Aorta (tissue), 5 donors: ENCODE measurements around the gene EEFSEC. TPM values are rescaled to one million over a fixed set of nuclear protein-coding genes. Genes with fewer than 3 reads are reported as not detected.

Experiments
- ATAC-seq: fragments of 200-7000 bp; cut with Tn5 transposase; one replicate; pipeline ENCODE4 v1.9.1; 2022; ENCODE audit warnings: moderate library complexity; ENCODE audit not compliant: low FRiP score
- DNase-seq, 2 donors: peaks; one replicate each; pipeline ENCODE4 v3.0.0-alpha.2; 2020
- H3K27ac ChIP-seq, 2 donors: one replicate each; pipeline ENCODE4 v1.5.1; 2013; ENCODE audit warnings: low read length in 2 of 2, mild to moderate bottlenecking in 2 of 2, moderate library complexity in 2 of 2, control low read depth in 1 of 2, inconsistent platforms in 1 of 2, low read depth in 1 of 2
- H3K27me3 ChIP-seq, 2 donors: one replicate each; pipeline ENCODE4 v1.6.1; 2013; ENCODE audit warnings: control low read depth in 1 of 2, low read length in 1 of 2, mild to moderate bottlenecking in 1 of 2, moderate library complexity in 1 of 2; ENCODE audit not compliant: insufficient read depth in 2 of 2, control insufficient read depth in 1 of 2
- H3K36me3 ChIP-seq, 2 donors: one replicate each; pipeline ENCODE4 v1.6.1; 2013; ENCODE audit warnings: control low read depth in 1 of 2, low read length in 1 of 2, mild to moderate bottlenecking in 1 of 2; ENCODE audit not compliant: insufficient read depth in 2 of 2, control insufficient read depth in 1 of 2
- H3K4me1 ChIP-seq, 2 donors: one replicate each; pipeline ENCODE4 v1.6.1; 2013; ENCODE audit warnings: low read length in 2 of 2, control low read depth in 1 of 2, mild to moderate bottlenecking in 1 of 2, moderate library complexity in 1 of 2; ENCODE audit not compliant: insufficient read depth in 2 of 2, control insufficient read depth in 1 of 2
- H3K4me3 ChIP-seq, 2 donors: one replicate each; pipeline ENCODE4 v1.5.1; 2013; ENCODE audit warnings: low read length in 2 of 2, control low read depth in 1 of 2, mild to moderate bottlenecking in 1 of 2
- H3K9me3 ChIP-seq: one replicate; pipeline ENCODE4 v1.6.1; 2013; ENCODE audit warnings: mild to moderate bottlenecking, low read length; ENCODE audit not compliant: control insufficient read depth
- WGBS, 2 donors: extraction: QIAGEN DNeasy Blood & Tissue Kit; methylation state at CpG; one replicate each; pipeline ENCODE4 v1.1.7; 2013; 5-methylcytosine and 5-hydroxymethylcytosine counted together
- intact Hi-C, 2 donors: fragments of 100-400 bp; cut with DNase I; formaldehyde crosslinking; loops; one replicate each; pipeline versions ENCODE4 v1.14.2 to v1.15.0; 2022
- polyA plus RNA-seq, 2 donors: library from polyadenylated mRNA; stranded (reverse); fragments of 200-250 nt; gene quantifications; one replicate each; pipeline ENCODE4 v1.2.3, GENCODE V29; 2013
- total RNA-seq, 2 donors: library from RNA; stranded (reverse); fragmentation: NEBNext Ultra II Directional; extraction: Animal tissue kit (Norgen Biotek cat#: 25700); gene quantifications; one replicate each; pipeline ENCODE4 v1.2.1, GENCODE V29; 2021
- donor health status: healthy with polysubstance abuse.
- donor health status: Bipolar disorder and iron deficiency.
- donor health status: DM: no; HTN: no; CAD: no.
- donor health status: DM: no; HTN: no; CAD: no.
- donor health status: DM: yes; HTN: yes; CAD: no.

EEFSEC gene
- total and polyA plus RNA-seq, 4 donors = 3.5 to 18.8 (median 11.6) TPM

DNA sequence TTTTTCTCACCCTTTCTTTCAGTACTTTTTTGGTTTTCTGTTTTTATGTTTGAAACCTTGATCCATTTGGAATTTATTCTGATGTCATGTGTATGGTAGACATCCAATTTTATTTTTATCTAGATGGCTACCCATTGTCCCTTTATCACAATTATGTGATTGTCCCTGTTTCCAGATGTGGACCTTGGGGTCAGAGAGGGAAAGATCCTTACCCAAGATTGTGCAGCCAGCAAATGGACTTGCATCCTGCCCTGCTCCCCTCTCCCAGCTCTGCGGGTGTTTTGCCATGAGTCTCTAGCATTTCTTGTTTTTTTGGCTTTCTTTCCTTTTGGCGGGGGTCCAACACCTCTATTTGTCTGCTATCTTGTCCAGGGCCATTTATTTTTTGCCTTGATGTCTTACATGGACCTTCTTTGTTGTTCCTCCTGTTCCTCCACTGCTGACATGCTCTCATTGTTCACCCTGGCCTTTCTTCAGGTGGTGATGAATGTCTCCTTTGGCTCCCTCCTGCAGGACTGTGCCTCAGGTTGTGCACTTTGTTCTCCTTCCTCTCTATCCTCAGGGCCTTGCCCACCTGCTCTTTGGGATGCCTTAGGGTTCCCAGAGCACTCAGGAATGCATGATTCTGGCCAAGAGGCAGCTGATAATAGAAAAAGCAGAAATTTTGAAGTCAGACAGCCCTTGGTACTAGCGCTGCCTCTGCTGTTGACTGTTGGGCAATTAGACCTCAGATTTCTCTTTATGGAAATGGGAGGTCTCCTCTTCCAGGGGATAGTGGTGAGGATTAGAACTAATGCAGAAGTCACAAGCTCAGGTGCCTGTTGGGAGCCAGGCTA, 84.3 kb downstream of the EEFSEC start:
- no peaks in the 10 kb centered on the region for H3K27me3 ChIP-seq
- no peaks in the 10 kb centered on the region for H3K36me3 ChIP-seq
- ATAC-seq = no peak
- DNase-seq = no peak
- no peak overlapping the region for H3K27ac ChIP-seq
- H3K9me3 ChIP-seq = no peaks in the 10 kb centered on the region
- intact Hi-C loops = no loop called here
- WGBS, 2 donors = 60% methylated on average over 3 of the region's 3 CpGs
- H3K4me3 ChIP-seq = no peak overlapping the region
- no peaks in the 10 kb centered on the region for H3K4me1 ChIP-seq

DNA sequence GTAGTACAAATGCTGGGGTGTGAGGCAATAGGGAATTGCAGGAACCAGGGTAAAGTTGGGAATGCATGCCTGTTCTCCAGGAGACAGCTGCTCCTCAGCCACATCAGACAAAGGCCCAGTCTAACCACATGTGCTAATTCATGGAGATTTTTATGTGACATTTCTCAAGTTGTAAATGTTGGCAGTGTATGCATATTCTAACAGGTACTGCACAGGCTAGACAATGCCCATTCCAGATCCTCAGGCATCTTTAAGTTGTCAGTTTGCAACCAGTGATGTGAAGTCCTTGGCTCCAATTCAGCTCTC, 84.9 kb downstream of the EEFSEC start:
- no peak for ATAC-seq
- no peaks in the 10 kb centered on the region for H3K27me3 ChIP-seq
- H3K27ac ChIP-seq = no peak overlapping the region
- H3K36me3 ChIP-seq = no peaks in the 10 kb centered on the region
- H3K4me3 ChIP-seq = no peak overlapping the region
- intact Hi-C loops = no loop called here
- no peak for DNase-seq
- no peaks in the 10 kb centered on the region for H3K4me1 ChIP-seq
- no peaks in the 10 kb centered on the region for H3K9me3 ChIP-seq

GRCh38 chr3:128239304-128239703, 86.0 kb downstream of the EEFSEC start:
- no peak overlapping the region for H3K27ac ChIP-seq
- intact Hi-C loops = no loop called here
- WGBS, 2 donors = 94 to 95% methylated on average over 3 of the region's 3 CpGs
- no peaks in the 10 kb centered on the region for H3K27me3 ChIP-seq
- no peaks in the 10 kb centered on the region for H3K36me3 ChIP-seq
- H3K4me1 ChIP-seq = no peaks in the 10 kb centered on the region
- no peak overlapping the region for H3K4me3 ChIP-seq
- no peak for DNase-seq
- ATAC-seq = no peak
- H3K9me3 ChIP-seq = no peaks in the 10 kb centered on the region

GRCh38 chr3:128240232-128240631, 87.0 kb downstream of the EEFSEC start:
- DNase-seq = no peak
- intact Hi-C loops = no loop called here
- H3K27ac ChIP-seq = no peak overlapping the region
- ATAC-seq = no peak
- H3K4me1 ChIP-seq = no peaks in the 10 kb centered on the region
- no peak overlapping the region for H3K4me3 ChIP-seq
- no peaks in the 10 kb centered on the region for H3K36me3 ChIP-seq
- WGBS, 2 donors = 95 to 97% methylated on average over 1 of the region's 1 CpG
- no peaks in the 10 kb centered on the region for H3K27me3 ChIP-seq
- H3K9me3 ChIP-seq = no peaks in the 10 kb centered on the region

GRCh38 chr3:128241741-128242140, 88.5 kb downstream of the EEFSEC start:
- H3K9me3 ChIP-seq = no peaks in the 10 kb centered on the region
- H3K27me3 ChIP-seq = no peaks in the 10 kb centered on the region
- H3K4me1 ChIP-seq = no peaks in the 10 kb centered on the region
- WGBS, 2 donors = 97 to 98% methylated on average over 5 of the region's 5 CpGs
- intact Hi-C loops = no loop called here
- H3K36me3 ChIP-seq = peaks cover 0 to 3% of the 10 kb centered on the region in 2 donors
- no peak overlapping the region for H3K4me3 ChIP-seq
- no peak for DNase-seq
- ATAC-seq = no peak
- H3K27ac ChIP-seq = no peak overlapping the region

DNA sequence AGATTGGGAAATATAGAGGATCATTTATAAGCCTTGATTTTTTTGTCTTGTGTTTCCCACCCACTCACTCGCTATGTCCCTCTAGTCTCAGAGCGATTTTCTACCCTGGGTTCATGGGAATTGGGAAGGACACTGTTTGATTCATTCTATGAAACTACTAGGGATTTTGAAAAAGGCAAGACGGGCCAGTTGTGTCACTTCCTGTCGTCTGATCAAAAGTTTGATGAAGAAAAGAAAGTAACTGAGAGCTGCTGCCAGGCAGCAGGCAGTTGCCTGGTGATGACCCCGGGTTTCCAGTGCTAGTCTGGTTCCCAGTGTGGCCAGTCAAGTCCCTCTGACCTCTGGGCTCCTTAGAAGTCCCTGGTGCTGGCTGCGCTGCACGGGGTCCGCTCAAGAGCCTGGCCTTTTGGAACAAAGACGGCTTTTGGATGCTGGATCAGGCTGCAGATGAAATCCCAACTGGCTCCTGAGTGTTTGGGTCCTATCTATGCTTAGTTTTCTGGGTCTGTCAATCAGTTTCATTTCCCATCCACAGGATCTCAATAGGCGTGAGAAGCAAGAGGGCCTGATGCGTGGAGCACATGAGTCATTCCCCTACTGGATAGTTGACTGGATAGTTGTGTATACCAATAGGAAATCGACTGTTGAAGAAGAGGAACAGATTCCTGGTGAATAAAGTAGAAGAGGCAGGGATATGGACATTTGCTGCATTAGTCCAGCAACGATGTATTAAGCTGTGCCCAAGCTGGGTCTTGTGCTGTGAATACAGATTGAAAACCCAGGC, 89.7 kb downstream of the EEFSEC start:
- no peaks in the 10 kb centered on the region for H3K4me1 ChIP-seq
- ATAC-seq = no peak

DNA sequence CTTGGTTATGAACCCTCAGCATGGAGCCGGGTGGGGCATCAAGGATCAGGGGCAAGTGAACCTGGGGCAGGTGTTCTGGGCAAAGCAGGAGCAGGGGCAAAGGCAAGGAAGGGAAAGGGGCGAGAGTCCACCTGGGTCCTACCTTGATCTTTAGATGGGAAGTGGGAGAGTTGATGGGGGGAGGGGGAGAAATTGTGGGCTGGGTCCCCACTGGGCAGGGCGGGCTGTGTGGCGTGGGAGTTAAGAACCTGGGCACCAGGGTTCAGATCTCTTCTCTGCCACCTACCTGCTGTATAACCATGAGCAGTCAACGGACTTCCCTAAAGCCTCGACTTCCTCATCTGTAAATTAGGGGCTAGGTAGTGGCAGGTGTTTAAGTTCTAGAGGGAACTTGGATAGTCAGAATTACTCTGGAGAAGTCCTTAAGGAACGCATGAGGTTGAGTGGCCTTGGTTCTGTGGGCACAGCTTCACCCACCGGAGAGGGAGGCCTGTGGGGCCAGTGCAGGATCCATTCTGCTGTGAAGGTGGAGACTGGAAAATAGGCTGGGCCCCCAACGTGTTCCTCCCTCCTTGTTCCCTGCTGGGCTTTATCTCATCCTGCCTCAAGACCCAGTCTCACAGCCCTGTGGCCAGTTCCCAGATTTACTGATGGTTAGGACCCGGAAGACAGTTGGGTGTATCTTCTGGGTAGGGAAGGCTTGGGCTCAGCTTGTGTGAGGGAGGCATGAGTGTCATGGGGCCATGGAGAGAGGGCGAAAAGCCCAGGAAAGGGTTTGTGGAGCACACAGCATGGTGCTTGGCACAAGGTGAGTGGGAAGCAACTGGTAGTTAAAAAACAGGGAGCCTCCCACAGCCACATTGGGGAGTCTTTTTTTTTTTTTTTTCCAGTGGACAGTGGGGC, 90.6 kb downstream of the EEFSEC start:
- Histone ChIP-seq H3K36me3 (peaks cover 0 to 3% of the 10 kb centered on the region in 2 donors), H3K4me1 (no peaks in the 10 kb centered on the region), H3K9me3 (no peaks in the 10 kb centered on the region), H3K27me3 (no peaks in the 10 kb centered on the region), H3K4me3 (no peak overlapping the region), H3K27ac (no peak overlapping the region)
- 78 to 96% methylated on average over 11 of the region's 11 CpGs for WGBS, 2 donors
- ATAC-seq (no peak), DNase-seq (no peak)
- intact Hi-C loops = no loop called here

More for the DNA sequence above, 89.7 kb downstream of the EEFSEC start:
- no peak overlapping the region for H3K27ac ChIP-seq
- WGBS, 2 donors = 88 to 92% methylated on average over 13 of the region's 13 CpGs
- intact Hi-C loops = no loop called here
- DNase-seq = no peak
- H3K27me3 ChIP-seq = no peaks in the 10 kb centered on the region
- H3K36me3 ChIP-seq = peaks cover 0 to 3% of the 10 kb centered on the region in 2 donors
- H3K4me3 ChIP-seq = no peak overlapping the region
- no peaks in the 10 kb centered on the region for H3K9me3 ChIP-seq

DNA sequence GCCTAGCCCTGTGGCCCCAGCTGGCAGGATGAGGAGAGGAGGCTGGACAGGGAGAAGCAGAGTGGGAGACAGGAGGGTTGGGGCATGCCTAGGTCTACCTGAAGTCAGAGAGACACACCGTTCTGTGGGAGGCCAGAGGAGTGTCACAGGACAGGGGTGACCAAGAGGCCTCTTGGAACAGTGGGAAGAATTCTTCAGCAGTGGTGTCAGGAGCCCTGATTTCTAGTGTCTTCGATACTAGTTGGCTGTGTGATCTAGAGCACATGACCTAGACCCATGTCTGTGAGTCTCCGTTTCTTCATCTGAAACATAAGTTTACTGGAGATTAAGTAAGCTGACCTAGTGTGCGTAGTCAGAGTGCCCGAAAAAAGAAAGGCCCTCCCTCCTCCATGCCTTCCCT, 92.2 kb downstream of the EEFSEC start:
- no peak for DNase-seq
- peaks cover 0 to 3% of the 10 kb centered on the region in 2 donors for H3K36me3 ChIP-seq
- no peaks in the 10 kb centered on the region for H3K27me3 ChIP-seq
- H3K4me1 ChIP-seq = no peaks in the 10 kb centered on the region
- no peak for ATAC-seq
- intact Hi-C loops = no loop called here
- no peak overlapping the region for H3K27ac ChIP-seq
- WGBS, 2 donors = 72 to 95% methylated on average over 5 of the region's 5 CpGs
- H3K9me3 ChIP-seq = no peaks in the 10 kb centered on the region
- no peak overlapping the region for H3K4me3 ChIP-seq
